Measurements from ENCODE around the gene SYTL2. TPM values are rescaled to one million over a fixed set of nuclear protein-coding genes. Genes with fewer than 3 reads are reported as not detected.
A peak's percentile ranks its signal among the peaks of the same experiment; 100 is the strongest.
"Not testable (repeated sequence)": the region's sequence is repeated elsewhere in the genome, so short reads cannot be mapped to it uniquely, and the experiment has no call there.

The SYTL2 gene
- total RNA-seq, result 1 to 10 TPM; 5.8 to 7.6 TPM

DNA sequence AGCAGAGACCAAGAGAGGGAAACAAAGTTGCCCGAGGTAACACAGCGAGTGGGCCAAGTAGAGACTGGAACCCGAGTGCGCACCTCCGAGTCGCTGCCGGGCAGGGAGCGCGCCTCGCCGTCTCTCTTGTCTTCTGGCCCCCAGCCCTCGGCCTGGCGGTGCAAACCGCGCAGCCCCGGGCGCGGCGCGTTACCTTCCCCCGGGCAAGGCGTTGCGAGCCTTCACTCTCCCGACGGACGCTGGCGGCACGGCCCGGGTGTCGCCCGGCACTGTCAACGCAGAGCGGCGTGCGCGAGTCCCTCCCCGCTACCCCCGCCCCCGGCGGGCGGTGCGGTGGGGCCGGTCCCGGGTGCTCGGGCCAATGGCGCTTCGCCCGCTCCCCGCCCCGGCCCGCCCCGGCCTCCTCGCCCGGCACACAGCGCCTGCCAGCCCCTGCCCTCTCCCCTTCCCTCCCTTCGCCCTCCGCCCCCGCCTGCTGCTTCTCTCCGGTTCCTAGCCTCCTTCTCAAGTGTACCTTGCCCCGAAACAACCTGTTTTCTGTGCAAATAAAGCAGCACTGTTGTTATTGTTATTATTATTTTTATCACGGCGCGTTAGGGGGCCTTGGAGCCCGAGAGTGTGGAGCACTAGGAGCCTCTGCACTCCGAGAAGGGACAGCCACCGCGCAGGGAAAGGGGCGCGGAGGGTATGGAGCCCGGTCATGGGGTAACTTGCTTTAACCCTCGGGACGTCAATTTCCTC is at the start of gene SYTL2:
Gene SYTL2 (minus strand): TSS at position 271 of the 741 bp plus-strand sequence. CDS start 53,416 bp downstream, outside the sequence.
- no peaks in the 10 kb centered on the region for H3K36me3 Mint-ChIP-seq
- H3K9me3 Mint-ChIP-seq, result no peaks in the 10 kb centered on the region
- peak within 1 kb of the TSS; percentile 82 for H3K4me3 Mint-ChIP-seq
- DNase-seq, result peak; percentile 81
- peak within 1 kb of the TSS; percentile 39 for H3K27ac Mint-ChIP-seq
- peaks cover 27% of the 10 kb centered on the region for H3K4me1 Mint-ChIP-seq
- peaks cover 7% of the 10 kb centered on the region for H3K27me3 Mint-ChIP-seq

DNA sequence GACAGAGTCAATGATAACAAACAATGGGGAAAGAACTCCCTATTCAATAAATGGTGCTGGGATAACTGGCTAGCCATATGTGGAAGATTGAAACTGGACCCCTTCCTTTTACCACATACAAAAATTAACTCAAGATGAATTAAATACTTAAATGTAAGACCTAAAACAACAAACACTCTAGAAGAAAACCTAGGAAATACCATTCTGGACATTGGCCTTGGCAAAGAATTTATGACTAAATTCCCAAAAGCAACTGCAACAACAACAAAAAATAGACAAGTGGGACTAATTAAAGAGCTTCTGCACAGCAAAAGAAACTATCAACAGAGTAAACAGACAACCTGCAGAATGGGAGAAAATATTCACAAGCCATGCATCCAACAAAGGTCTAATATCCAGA is 48.6 kb upstream of the SYTL2 start:
- H3K36me3 Mint-ChIP-seq, H3K27ac Mint-ChIP-seq, DNase-seq, H3K4me3 Mint-ChIP-seq, H3K9me3 Mint-ChIP-seq, H3K4me1 Mint-ChIP-seq: not testable (repeated sequence)
- peaks cover 11% of the 10 kb centered on the region for H3K27me3 Mint-ChIP-seq

DNA sequence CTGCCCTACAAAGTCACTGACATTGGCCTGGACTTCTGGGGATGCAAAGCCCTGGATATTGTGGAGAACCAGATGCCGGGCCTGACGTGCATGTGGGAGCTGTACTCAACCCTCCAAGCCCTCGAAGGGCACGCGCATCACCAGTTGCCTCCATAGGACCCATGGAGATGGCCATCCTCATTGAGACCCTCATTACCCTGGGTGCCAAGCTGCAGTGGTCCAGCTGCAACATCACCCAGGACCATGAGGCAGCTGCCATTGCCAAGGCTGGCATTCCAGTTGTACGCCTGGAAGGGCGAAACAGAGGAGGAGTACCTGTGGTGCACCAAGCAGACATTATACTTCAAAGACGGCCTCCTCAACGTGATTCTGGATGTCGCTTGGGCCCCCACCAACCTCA is 46.2 kb upstream of the SYTL2 start:
- Mint-ChIP-seq H3K27me3 (peaks cover 5% of the 10 kb centered on the region), H3K4me1 (peaks cover 11% of the 10 kb centered on the region), H3K9me3 (peaks cover 2% of the 10 kb centered on the region), H3K36me3 (no peaks in the 10 kb centered on the region), H3K27ac (no peak overlapping the region), H3K4me3 (no peak overlapping the region)
- DNase-seq, result no peak

- no peak for DNase-seq
- Mint-ChIP-seq H3K27ac (peak within 1 kb of the TSS; percentile 92), H3K4me1 (peaks cover 11% of the 10 kb centered on the region), H3K27me3 (peaks cover 3% of the 10 kb centered on the region), H3K9me3 (peaks cover 2% of the 10 kb centered on the region), H3K36me3 (peaks cover under 1% of the 10 kb centered on the region), H3K4me3 (peak within 1 kb of the TSS; percentile 88)
Measured at GRCh38 chr11:85855341-85855656, 44.4 kb upstream of the SYTL2 start, which contains the start of gene CCDC83. CCDC83 (plus strand) TSS chr11:85855383; CDS start chr11:85865124, 9,741 bp downstream.

GRCh38 chr11:85854557-85855340 is 43.8 kb upstream of the SYTL2 start:
- H3K4me3 Mint-ChIP-seq, result peak overlapping the region; percentile 88
- H3K4me1 Mint-ChIP-seq, result peaks cover 11% of the 10 kb centered on the region
- peak; percentile 94 for DNase-seq
- H3K27ac Mint-ChIP-seq, result peak overlapping the region; percentile 92
- peaks cover 3% of the 10 kb centered on the region for H3K27me3 Mint-ChIP-seq
- H3K9me3 Mint-ChIP-seq, result peaks cover 3% of the 10 kb centered on the region
- H3K36me3 Mint-ChIP-seq, result peaks cover 3% of the 10 kb centered on the region

DNA sequence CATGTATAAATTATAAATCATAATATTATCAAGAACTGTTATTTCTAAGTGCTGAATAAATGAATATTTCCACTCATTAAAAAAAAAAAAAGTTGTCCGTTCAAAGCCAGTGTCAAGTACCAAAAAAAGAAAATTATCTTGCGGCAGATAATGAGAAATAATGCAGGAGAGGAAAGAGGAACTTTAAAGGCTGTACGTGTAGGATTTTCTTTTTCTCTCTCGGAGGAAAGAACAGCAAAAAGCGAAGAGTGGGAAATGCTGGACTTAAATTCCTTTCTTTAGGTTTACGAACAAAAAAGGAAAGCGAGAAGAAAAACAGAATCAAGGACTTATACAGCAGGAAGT is 43.2 kb upstream of the SYTL2 start:
- Mint-ChIP-seq H3K9me3 (peaks cover 3% of the 10 kb centered on the region), H3K36me3 (peaks cover 3% of the 10 kb centered on the region), H3K27me3 (peaks cover 3% of the 10 kb centered on the region), H3K27ac (peak overlapping the region; percentile 92), H3K4me1 (peaks cover 11% of the 10 kb centered on the region), H3K4me3 (peak overlapping the region; percentile 88)
- DNase-seq, result no peak

DNA sequence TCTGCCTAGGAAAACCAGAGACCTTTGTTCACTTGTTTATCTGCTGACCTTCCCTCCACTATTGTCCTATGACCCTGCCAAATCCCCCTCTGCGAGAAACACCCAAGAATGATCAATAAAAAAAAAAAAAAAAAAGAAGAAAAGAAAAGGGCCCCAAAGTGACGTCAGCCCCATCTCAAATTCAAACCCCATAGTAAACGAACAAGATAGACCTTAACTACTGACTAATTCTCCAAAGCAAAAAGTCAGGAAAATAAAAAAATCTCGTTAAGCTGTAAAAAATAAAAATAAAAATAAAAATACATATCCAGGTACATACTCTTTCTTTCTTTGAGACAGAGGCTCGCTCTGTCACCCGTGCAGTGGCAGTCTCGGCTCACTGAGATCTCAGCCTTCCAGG is 42.6 kb upstream of the SYTL2 start:
- H3K27me3 Mint-ChIP-seq, DNase-seq, H3K27ac Mint-ChIP-seq, H3K4me3 Mint-ChIP-seq, H3K9me3 Mint-ChIP-seq, H3K36me3 Mint-ChIP-seq: not testable (repeated sequence)
- peaks cover 11% of the 10 kb centered on the region for H3K4me1 Mint-ChIP-seq

DNA sequence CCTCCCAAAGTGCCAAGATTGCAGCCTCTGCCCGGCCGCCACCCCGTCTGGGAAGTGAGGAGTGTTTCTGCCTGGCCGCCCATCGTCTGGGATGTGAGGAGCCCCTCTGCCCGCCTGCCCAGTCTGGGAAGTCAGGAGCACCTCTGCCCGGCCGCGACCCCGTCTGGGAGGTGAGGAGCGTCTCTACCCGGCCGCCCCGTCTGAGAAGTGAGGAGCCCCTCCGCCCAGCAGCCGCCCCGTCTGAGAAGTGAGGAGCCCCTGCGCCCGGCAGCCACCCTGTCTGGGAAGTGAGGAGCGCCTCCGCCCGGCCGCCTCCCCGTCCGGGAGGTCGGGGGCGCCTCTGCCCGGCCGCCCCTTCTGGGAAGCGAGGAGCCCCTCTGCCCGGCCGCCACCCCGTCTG is 41.8 kb upstream of the SYTL2 start:
- not testable (repeated sequence) for H3K36me3 Mint-ChIP-seq, H3K4me3 Mint-ChIP-seq, H3K27ac Mint-ChIP-seq, H3K9me3 Mint-ChIP-seq, H3K27me3 Mint-ChIP-seq, DNase-seq
- peaks cover 11% of the 10 kb centered on the region for H3K4me1 Mint-ChIP-seq

GRCh38 chr11:85848556-85848955 is 37.6 kb upstream of the SYTL2 start:
- DNase-seq, result no peak
- Mint-ChIP-seq H3K27ac (no peak overlapping the region), H3K9me3 (peaks cover 3% of the 10 kb centered on the region), H3K36me3 (peaks cover 4% of the 10 kb centered on the region), H3K4me1 (peaks cover 6% of the 10 kb centered on the region), H3K4me3 (no peak overlapping the region), H3K27me3 (no peaks in the 10 kb centered on the region)

GRCh38 chr11:85848006-85848405 is 37.1 kb upstream of the SYTL2 start:
- peaks cover 3% of the 10 kb centered on the region for H3K9me3 Mint-ChIP-seq
- DNase-seq, result no peak
- H3K4me3 Mint-ChIP-seq, result no peak overlapping the region
- peaks cover 4% of the 10 kb centered on the region for H3K36me3 Mint-ChIP-seq
- no peak overlapping the region for H3K27ac Mint-ChIP-seq
- H3K27me3 Mint-ChIP-seq, result no peaks in the 10 kb centered on the region
- H3K4me1 Mint-ChIP-seq, result peaks cover 6% of the 10 kb centered on the region

GRCh38 chr11:85847436-85847835 is 36.5 kb upstream of the SYTL2 start:
- no peak overlapping the region for H3K4me3 Mint-ChIP-seq
- H3K27ac Mint-ChIP-seq, result no peak overlapping the region
- H3K27me3 Mint-ChIP-seq, result no peaks in the 10 kb centered on the region
- DNase-seq, result no peak
- peaks cover 3% of the 10 kb centered on the region for H3K9me3 Mint-ChIP-seq
- H3K4me1 Mint-ChIP-seq, result peaks cover 6% of the 10 kb centered on the region
- H3K36me3 Mint-ChIP-seq, result peaks cover 4% of the 10 kb centered on the region

DNA sequence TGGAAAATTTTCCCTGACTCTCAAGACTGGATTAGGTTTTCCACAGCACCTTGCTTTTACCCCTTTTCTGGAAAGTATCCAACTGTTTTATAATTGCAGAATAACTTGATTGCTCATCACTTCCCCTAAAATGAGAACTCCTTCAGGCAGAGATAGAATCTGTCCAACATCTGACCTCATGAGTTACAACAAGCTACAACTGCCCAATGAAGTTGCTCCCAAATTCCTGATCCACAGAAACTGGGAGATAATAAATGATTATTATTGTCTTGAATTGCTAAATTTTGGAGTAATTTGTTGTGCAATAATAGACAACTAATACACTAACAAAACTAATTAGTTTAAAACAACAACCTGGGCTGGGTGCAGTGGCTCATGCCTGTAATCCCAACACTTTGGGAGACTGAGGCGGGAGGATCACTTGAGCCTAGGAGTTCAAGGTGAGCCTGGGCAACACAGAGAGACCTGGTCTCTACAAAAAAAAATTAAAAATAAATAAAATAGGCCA is 34.2 kb upstream of the SYTL2 start:
- no peak overlapping the region for H3K4me3 Mint-ChIP-seq
- H3K27me3 Mint-ChIP-seq, result no peaks in the 10 kb centered on the region
- peaks cover 8% of the 10 kb centered on the region for H3K4me1 Mint-ChIP-seq
- peaks cover 3% of the 10 kb centered on the region for H3K9me3 Mint-ChIP-seq
- H3K27ac Mint-ChIP-seq, result no peak overlapping the region
- H3K36me3 Mint-ChIP-seq, result peaks cover 3% of the 10 kb centered on the region
- DNase-seq, result no peak

DNA sequence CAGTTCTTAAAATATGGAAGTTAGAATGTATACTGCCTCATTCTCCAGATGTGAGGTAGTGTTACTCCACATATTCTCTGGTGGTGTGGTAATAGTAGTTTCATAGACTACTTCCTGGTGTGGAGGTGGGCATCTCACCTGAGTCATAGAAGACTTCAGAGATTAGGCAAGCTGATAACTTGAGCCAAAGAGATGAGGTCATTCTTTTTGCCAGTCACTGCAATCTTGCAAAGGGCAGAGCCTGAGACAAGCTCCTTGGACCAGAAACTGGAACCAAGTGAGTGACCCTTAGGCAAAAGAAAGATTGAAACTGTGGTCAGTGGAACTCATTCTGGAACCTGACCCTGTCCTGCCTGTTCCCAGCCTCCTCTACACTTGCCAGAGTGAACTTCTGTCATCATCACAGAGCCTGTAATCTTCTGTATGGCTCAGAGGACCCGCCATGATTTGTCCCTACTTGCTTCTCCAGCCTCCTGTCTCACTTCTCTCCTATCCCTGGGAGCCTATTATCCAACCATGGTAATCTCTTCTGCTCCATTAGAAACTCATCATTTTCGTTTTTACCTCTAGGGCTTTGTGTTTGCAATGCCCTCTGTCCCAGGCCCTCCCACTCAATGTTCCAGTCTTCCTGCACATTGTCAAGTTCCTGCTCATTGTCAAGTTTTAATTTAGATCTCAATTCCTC is 33.6 kb upstream of the SYTL2 start:
- peaks cover 1% of the 10 kb centered on the region for H3K36me3 Mint-ChIP-seq
- H3K9me3 Mint-ChIP-seq, result peaks cover 2% of the 10 kb centered on the region
- H3K4me1 Mint-ChIP-seq, result peaks cover 8% of the 10 kb centered on the region
- no peaks in the 10 kb centered on the region for H3K27me3 Mint-ChIP-seq
- no peak overlapping the region for H3K4me3 Mint-ChIP-seq
- H3K27ac Mint-ChIP-seq, result no peak overlapping the region
- DNase-seq, result no peak

DNA sequence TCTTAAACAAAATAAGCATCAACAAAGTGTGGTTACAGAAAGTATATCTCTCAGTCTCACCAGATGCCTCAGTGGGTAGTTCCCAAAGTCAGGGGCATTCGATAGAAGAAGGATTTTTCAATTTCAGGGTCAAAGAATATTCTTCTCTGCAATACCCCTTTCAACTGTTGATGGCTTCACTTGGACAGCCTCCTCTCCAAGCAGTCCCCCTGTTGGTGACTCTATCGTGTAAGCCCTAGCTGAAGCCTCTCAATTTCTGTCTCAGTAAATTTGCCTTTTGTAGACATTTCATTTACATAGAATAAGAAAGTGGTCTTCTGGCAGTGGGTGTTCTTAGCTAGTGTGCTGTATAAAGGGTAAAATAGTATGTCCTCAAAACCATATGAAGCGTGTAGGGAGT is 33.0 kb upstream of the SYTL2 start:
- H3K4me1 Mint-ChIP-seq, result peaks cover 8% of the 10 kb centered on the region

DNA sequence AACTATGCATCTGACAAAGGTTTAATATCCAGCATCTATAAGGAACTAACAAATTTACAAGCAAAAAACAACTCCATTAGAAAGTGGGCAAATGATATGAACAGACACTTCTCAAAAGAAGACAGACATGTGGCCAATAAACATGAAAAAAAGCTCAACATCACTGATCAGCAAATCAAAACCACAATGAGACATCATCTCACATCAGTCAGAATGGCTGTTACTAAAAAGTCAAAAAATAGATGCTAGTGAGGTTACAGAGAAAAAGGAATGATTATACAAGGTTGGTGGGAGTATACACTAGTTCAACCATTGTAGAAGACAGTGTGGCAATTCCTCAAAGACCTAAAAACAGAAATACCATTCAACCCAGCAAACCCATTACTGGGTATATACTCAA is 30.0 kb upstream of the SYTL2 start:
- not testable (repeated sequence) for H3K27ac Mint-ChIP-seq, H3K36me3 Mint-ChIP-seq, DNase-seq, H3K9me3 Mint-ChIP-seq, H3K4me1 Mint-ChIP-seq, H3K4me3 Mint-ChIP-seq, H3K27me3 Mint-ChIP-seq

More for the DNA sequence above, 33.0 kb upstream of the SYTL2 start:
- H3K27ac Mint-ChIP-seq, result no peak overlapping the region
- H3K4me3 Mint-ChIP-seq, result no peak overlapping the region
- no peaks in the 10 kb centered on the region for H3K27me3 Mint-ChIP-seq
- no peak for DNase-seq
- H3K36me3 Mint-ChIP-seq, result peaks cover 1% of the 10 kb centered on the region
- peaks cover 2% of the 10 kb centered on the region for H3K9me3 Mint-ChIP-seq
